ENCODE data around the gene ST14.

DNA sequence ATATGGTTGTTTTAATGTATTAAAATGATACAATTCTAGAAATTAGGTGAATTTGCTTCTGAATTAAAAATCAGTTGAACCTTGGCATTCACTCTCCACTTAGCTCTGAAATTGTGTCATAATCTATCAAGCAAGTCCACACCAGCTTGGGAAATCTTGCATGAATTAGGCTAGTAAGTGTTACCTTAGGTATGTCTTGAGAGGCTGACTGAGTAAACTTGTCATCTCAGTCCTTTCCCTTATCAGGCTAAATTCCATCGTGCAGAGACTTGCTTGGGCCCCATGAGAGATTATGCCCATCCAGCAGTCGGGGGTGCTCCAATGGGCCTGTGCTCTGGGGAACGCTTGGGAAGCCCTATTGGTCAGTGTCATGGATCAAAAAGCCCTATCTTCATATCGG lies 33.9 kb upstream of the ST14 start:
- TF ChIP-seq POLR2A (IDR thresholded peaks at IDR 0.05) = no peak
- TF ChIP-seq, protein P1, sequence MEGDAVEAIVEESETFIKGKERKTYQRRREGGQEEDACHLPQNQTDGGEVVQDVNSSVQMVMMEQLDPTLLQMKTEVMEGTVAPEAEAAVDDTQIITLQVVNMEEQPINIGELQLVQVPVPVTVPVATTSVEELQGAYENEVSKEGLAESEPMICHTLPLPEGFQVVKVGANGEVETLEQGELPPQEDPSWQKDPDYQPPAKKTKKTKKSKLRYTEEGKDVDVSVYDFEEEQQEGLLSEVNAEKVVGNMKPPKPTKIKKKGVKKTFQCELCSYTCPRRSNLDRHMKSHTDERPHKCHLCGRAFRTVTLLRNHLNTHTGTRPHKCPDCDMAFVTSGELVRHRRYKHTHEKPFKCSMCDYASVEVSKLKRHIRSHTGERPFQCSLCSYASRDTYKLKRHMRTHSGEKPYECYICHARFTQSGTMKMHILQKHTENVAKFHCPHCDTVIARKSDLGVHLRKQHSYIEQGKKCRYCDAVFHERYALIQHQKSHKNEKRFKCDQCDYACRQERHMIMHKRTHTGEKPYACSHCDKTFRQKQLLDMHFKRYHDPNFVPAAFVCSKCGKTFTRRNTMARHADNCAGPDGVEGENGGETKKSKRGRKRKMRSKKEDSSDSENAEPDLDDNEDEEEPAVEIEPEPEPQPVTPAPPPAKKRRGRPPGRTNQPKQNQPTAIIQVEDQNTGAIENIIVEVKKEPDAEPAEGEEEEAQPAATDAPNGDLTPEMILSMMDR (IDR thresholded peaks at IDR 0.05) = no peak
- no peak for TF ChIP-seq EP300 (IDR thresholded peaks at IDR 0.05)
- TF ChIP-seq POLR2AphosphoS5 (IDR thresholded peaks at IDR 0.05) = no peak
